ENCODE results near the gene PDK2. TPM values are rescaled to one million over a fixed set of nuclear protein-coding genes. Genes with fewer than 3 reads are reported as not detected.

PDK2 gene
- total and polyA plus RNA-seq, 10 of the 15 experiments (the other 5 are each of a cell fraction or from before 2014, with no cell fraction given), result 0.98 to 22.6 (median 12.3) TPM

- 0 out of 2 replicates have a peak, but pooled peaks have one; percentile 43 for TF ChIP-seq RAD51 (IDR thresholded peaks at IDR 0.05)
- TF ChIP-seq YY1 (IDR thresholded peaks at IDR 0.05; ENCODE audit: low read depth, low read length), result peak; percentile 45; the same call in 1 of the 2 replicates
- TF ChIP-seq BMI1 (IDR thresholded peaks at IDR 0.05; ENCODE audit: borderline replicate concordance), result no peak
- no peak for TF ChIP-seq CHD4 (IDR thresholded peaks at IDR 0.05)
Observed at GRCh38 chr17:50144355-50144754, 49.2 kb downstream of the PDK2 start (continued).

GRCh38 chr17:50144845-50145531, 49.8 kb downstream of the PDK2 start:
- Histone ChIP-seq H2AFZ (ENCODE audit: control insufficient read depth, low read depth, low read length) (no peak overlapping the region), H3K79me2 (ENCODE audit: control insufficient read depth, insufficient read depth, low read length) (peaks cover 82% of the 10 kb centered on the region), H3K4me1 (ENCODE audit: control insufficient read depth, insufficient read depth, low read length) (peaks cover 53% of the 10 kb centered on the region), H3K4me2 (ENCODE audit: control insufficient read depth, insufficient read depth) (peak overlapping the region; percentile 96), H3K27ac (ENCODE audit: control insufficient read depth, insufficient read depth) (peak overlapping the region; percentile 19; the same call in 1 of the 2 replicates), H3K4me3 (peak overlapping the region; percentile 95), H3K9me3 (replicated peaks; ENCODE audit: control insufficient read depth, insufficient read depth, low read length) (no peaks in the 10 kb centered on the region), H3K9ac (ENCODE audit: control insufficient read depth, insufficient read depth, low read length) (peak overlapping the region; percentile 92), H3K27me3 (replicated peaks in 1 of 2; ENCODE audit: control insufficient read depth in 2 of 2, insufficient read depth in 2 of 2, low read length in 1 of 2) (no peaks in the 10 kb centered on the region), H4K20me1 (ENCODE audit: control insufficient read depth, insufficient read depth) (peaks cover 11% of the 10 kb centered on the region), H3K36me3 (ENCODE audit: control insufficient read depth in 2 of 2, insufficient read depth in 2 of 2, low read length in 1 of 2) (peaks cover 37 to 49% of the 10 kb centered on the region in 2 experiments)
- ChIA-PET SMC1A (ENCODE audit: uncharacterized antibody, unreplicated experiment) (interaction anchor here (3.4 kb wide), 1 partner anchor 16 kb away, joined by 15 read pairs; no protein-coding TSS in a partner anchor), RAD21 (ENCODE audit: unreplicated experiment) (interaction anchor here (1.2 to 1.8 kb wide), 2 partner anchors 8 to 16 kb away, joined by 3 to 7 read pairs; no protein-coding TSS in a partner anchor), CTCF (interaction anchor here (0.7 to 9.3 kb wide), 7 partner anchors 10 to 481 kb away, joined by 3 to 99 read pairs (median 5); partner anchors contain the start of gene PDK2), POLR2A (interaction anchor here (0.5 to 0.6 kb wide), 2 partner anchors 49 to 52 kb away, joined by 3 to 4 read pairs; no protein-coding TSS in a partner anchor)
- BruUV-seq (replicated peaks), result no TSS peak
- TF ChIP-seq CREB1 (IDR thresholded peaks at IDR 0.05; ENCODE audit: low read depth) (no peak), TCF3 (IDR thresholded peaks at IDR 0.05; ENCODE audit: borderline replicate concordance, insufficient read depth, low read depth, low read length) (no peak), EZH2 (IDR thresholded peaks at IDR 0.05; ENCODE audit: borderline replicate concordance, control insufficient read depth, low read depth, low read length) (no peak), SREBF1 (IDR thresholded peaks at IDR 0.05; ENCODE audit: low read length) (no peak)
- FAIRE-seq (no peak), DNase-seq (ENCODE audit: low read depth, low spot score) (no peak), ATAC-seq (no peak)
- intact Hi-C loops (cut with micrococcal nuclease; ENCODE audit: unreplicated experiment), result loop anchor here (5.0 kb wide), 1 partner anchor 48 kb away; the partner anchor contains the start of gene PDK2
- WGBS (ENCODE audit: insufficient coverage, insufficient replicate concordance, low lambda C conversion rate, missing lambda C conversion rate), result 53% methylated on average over 14 of the region's 16 CpGs
- in situ Hi-C loops (cut with MboI), result no loop called here
